Ectodermal cell (in vitro differentiated cells): Measurements from ENCODE around the gene BASP1. TPM values are rescaled to one million over a fixed set of nuclear protein-coding genes. Genes with fewer than 3 reads are reported as not detected.
A peak's percentile ranks its signal among the peaks of the same experiment; 100 is the strongest.

ENCODE experiments used
- H3K27ac ChIP-seq: 2 replicates; pipeline ENCODE4 v1.7.0; 2013; ENCODE audit warnings: mild to moderate bottlenecking, low read depth, low read length; ENCODE audit not compliant: insufficient read depth, poor library complexity, severe bottlenecking
- H3K27me3 ChIP-seq: 2 replicates; pipeline ENCODE4 v1.7.0; 2013; ENCODE audit warnings: mild to moderate bottlenecking, low read length; ENCODE audit not compliant: insufficient read depth, control insufficient read depth, poor library complexity, severe bottlenecking
- H3K36me3 ChIP-seq: one replicate; pipeline ENCODE4 v1.7.0; 2013; ENCODE audit warnings: low read length; ENCODE audit not compliant: control insufficient read depth, insufficient read depth
- H3K4me1 ChIP-seq: one replicate; pipeline ENCODE4 v1.7.0; 2013; ENCODE audit warnings: low read length; ENCODE audit not compliant: control insufficient read depth, insufficient read depth
- H3K4me3 ChIP-seq: 2 replicates; pipeline ENCODE4 v1.7.0; 2013; ENCODE audit warnings: low read depth, low read length, control low read depth; ENCODE audit not compliant: insufficient read depth
- H3K9me3 ChIP-seq: 2 replicates; pipeline ENCODE4 v1.7.0; 2013; ENCODE audit warnings: mild to moderate bottlenecking, low read length, moderate library complexity; ENCODE audit not compliant: control insufficient read depth
- WGBS, 2 experiments: methylation state at CpG; one replicate each; pipeline ENCODE4 v1.1.7; 2013; ENCODE audit warnings: missing lambda C conversion rate in 2 of 2; 5-methylcytosine and 5-hydroxymethylcytosine counted together
- polyA plus RNA-seq, 4 experiments: library from polyadenylated mRNA; stranded (reverse); fragments of 50-300 nt; gene quantifications; one replicate each; pipeline ENCODE4 v1.2.3, GENCODE V29; 2013

BASP1 gene
- 168 TPM for polyA plus RNA-seq (2013, experiment 1 of 4)
- polyA plus RNA-seq (2013, experiment 2 of 4): 174 TPM
- 178 TPM for polyA plus RNA-seq (2013, experiment 3 of 4)
- polyA plus RNA-seq (2013, experiment 4 of 4): 208 TPM

GRCh38 chr5:17217493-17218352, at the start of gene BASP1:
Gene BASP1, plus strand, starts transcription at chr5:17217631. Its CDS starts 57,586 bp downstream, at chr5:17275217.
- Histone ChIP-seq H3K27ac (peak within 1 kb of the TSS; percentile 68), H3K36me3 (no peaks in the 10 kb centered on the region), H3K4me3 (peak within 1 kb of the TSS; percentile 88), H3K4me1 (peaks cover 26% of the 10 kb centered on the region), H3K27me3 (no peaks in the 10 kb centered on the region), H3K9me3 (no peaks in the 10 kb centered on the region)
- 0 to 1% methylated on average over 89 of the region's 89 CpGs for WGBS, 2 experiments

- WGBS, 2 experiments: 90 to 94% methylated on average over 2 of the region's 2 CpGs
- Histone ChIP-seq H3K27ac (no peak overlapping the region), H3K9me3 (no peaks in the 10 kb centered on the region), H3K4me1 (peaks cover 9% of the 10 kb centered on the region), H3K4me3 (no peak overlapping the region), H3K36me3 (no peaks in the 10 kb centered on the region), H3K27me3 (no peaks in the 10 kb centered on the region)
These were observed 47.9 kb upstream of the BASP1 start for GRCh38 chr5:17169507-17169906.

GRCh38 chr5:17172791-17173190, 44.6 kb upstream of the BASP1 start:
- Histone ChIP-seq H3K4me3 (no peak overlapping the region), H3K36me3 (no peaks in the 10 kb centered on the region), H3K9me3 (no peaks in the 10 kb centered on the region), H3K4me1 (peaks cover 4% of the 10 kb centered on the region), H3K27me3 (no peaks in the 10 kb centered on the region), H3K27ac (no peak overlapping the region)
- 96 to 98% methylated on average over 3 of the region's 3 CpGs for WGBS, 2 experiments

GRCh38 chr5:17174965-17175364, 42.5 kb upstream of the BASP1 start:
- Histone ChIP-seq H3K27me3 (no peaks in the 10 kb centered on the region), H3K27ac (no peak overlapping the region)
- WGBS, 2 experiments: 91 to 94% methylated on average over 5 of the region's 5 CpGs

GRCh38 chr5:17177501-17178372, 39.7 kb upstream of the BASP1 start:
- H3K9me3 ChIP-seq: no peaks in the 10 kb centered on the region
- H3K27ac ChIP-seq: no peak overlapping the region
- no peaks in the 10 kb centered on the region for H3K4me1 ChIP-seq
- H3K27me3 ChIP-seq: no peaks in the 10 kb centered on the region
- 95 to 98% methylated on average over 5 to 6 of the region's 6 CpGs for WGBS, 2 experiments
- no peak overlapping the region for H3K4me3 ChIP-seq
- no peaks in the 10 kb centered on the region for H3K36me3 ChIP-seq

More at GRCh38 chr5:17174965-17175364, 42.5 kb upstream of the BASP1 start:
- Histone ChIP-seq H3K9me3 (no peaks in the 10 kb centered on the region), H3K36me3 (no peaks in the 10 kb centered on the region), H3K4me1 (no peaks in the 10 kb centered on the region), H3K4me3 (no peak overlapping the region)

- H3K4me3 ChIP-seq: no peak overlapping the region
- H3K9me3 ChIP-seq: no peaks in the 10 kb centered on the region
- no peaks in the 10 kb centered on the region for H3K36me3 ChIP-seq
- H3K27me3 ChIP-seq: no peaks in the 10 kb centered on the region
- no peaks in the 10 kb centered on the region for H3K4me1 ChIP-seq
- 91 to 100% methylated on average over 2 of the region's 2 CpGs for WGBS, 2 experiments
- no peak overlapping the region for H3K27ac ChIP-seq
These were observed 39.1 kb upstream of the BASP1 start for GRCh38 chr5:17178373-17178675.

- WGBS, 2 experiments: 100% methylated on average over 1 to 3 of the region's 6 CpGs
- H3K27ac ChIP-seq: no peak overlapping the region
These were observed 37.0 kb upstream of the BASP1 start for GRCh38 chr5:17180330-17180843.

GRCh38 chr5:17180864-17181723, 36.3 kb upstream of the BASP1 start:
- Histone ChIP-seq H3K36me3 (no peaks in the 10 kb centered on the region), H3K4me3 (no peak overlapping the region), H3K27ac (no peak overlapping the region), H3K9me3 (no peaks in the 10 kb centered on the region), H3K27me3 (no peaks in the 10 kb centered on the region), H3K4me1 (no peaks in the 10 kb centered on the region)
- WGBS, 2 experiments: 91 to 95% methylated on average over 11 of the region's 11 CpGs

More at GRCh38 chr5:17180330-17180843, 37.0 kb upstream of the BASP1 start:
- H3K36me3 ChIP-seq: no peaks in the 10 kb centered on the region
- H3K9me3 ChIP-seq: no peaks in the 10 kb centered on the region
- H3K4me3 ChIP-seq: no peak overlapping the region
- no peaks in the 10 kb centered on the region for H3K27me3 ChIP-seq
- H3K4me1 ChIP-seq: no peaks in the 10 kb centered on the region

GRCh38 chr5:17182494-17182893, 34.9 kb upstream of the BASP1 start:
- no peak overlapping the region for H3K4me3 ChIP-seq
- no peaks in the 10 kb centered on the region for H3K36me3 ChIP-seq
- H3K9me3 ChIP-seq: no peaks in the 10 kb centered on the region
- WGBS, 2 experiments: 84 to 88% methylated on average over 2 to 3 of the region's 3 CpGs
- H3K27ac ChIP-seq: no peak overlapping the region
- no peaks in the 10 kb centered on the region for H3K4me1 ChIP-seq
- no peaks in the 10 kb centered on the region for H3K27me3 ChIP-seq
